Fibroblast of peridontal ligament (primary cell): ENCODE results near the gene TMTC1.

Source experiments
- DNase-seq: peaks from one replicate; pipeline ENCODE4 v3.0.0-alpha.2; 2010; ENCODE audit errors: extremely low read depth

TMTC1 gene

GRCh38 chr12:29451888-29452287, 331.9 kb downstream of the TMTC1 start:
- DNase-seq: no peak
